K562 (cell line): ENCODE results near the gene AGL. TPM values are rescaled to one million over a fixed set of nuclear protein-coding genes. Genes with fewer than 3 reads are reported as not detected.

ENCODE experiments used
- HNRNPH1 ChIP-seq: fragments of 200-400 bp; formaldehyde crosslinking; optimal IDR thresholded peaks from 2 replicates; pipeline ENCODE3; 2017; ENCODE audit warnings: low read depth, mild to moderate bottlenecking, low read length, moderate library complexity
- KDM4B ChIP-seq, 2 experiments: fragments of 450-650 bp in 1 of 2; sonication (generic) in 1 of 2; IDR thresholded peaks; 2 replicates each; pipeline ENCODE4 v1.6.1; 2016 to 2017; ENCODE audit warnings: borderline replicate concordance in 2 of 2, antibody characterized with exemption in 1 of 2, low read depth in 1 of 2, mild to moderate bottlenecking in 1 of 2
- MCM7 ChIP-seq, 2 experiments: fragments of 450-650 bp; IDR thresholded peaks; 2 replicates each; pipeline ENCODE4 v1.6.1; 2016 to 2018
- SPI1 ChIP-seq: IDR thresholded peaks from 2 replicates; pipeline ENCODE4 v1.6.1; 2011; ENCODE audit warnings: low read depth, low read length, control low read depth, borderline replicate concordance
- ZNF384 ChIP-seq: IDR thresholded peaks from 2 replicates; pipeline ENCODE4 v1.6.1; 2012; ENCODE audit warnings: low read depth, low read length, improper control_type of control experiment
- ZNF583 ChIP-seq: fragments of 250-450 bp; sonication (Bioruptor Pico); IDR thresholded peaks from 2 replicates; pipeline ENCODE4 v1.4.0; 2020
- polyA plus RNA-seq, 8 experiments: library from polyadenylated mRNA; depleted of rRNA in 4 of 8; stranded (reverse) in 5 of 8; unstranded in 3 of 8; fragments of >200 nt; fragmentation: Nextera tagmentation in 2 of 8; fragmentation: Illumina TruSeq in 1 of 8; extraction: Ambion mirVana in 2 of 8; extraction: Trizol in 1 of 8; gene quantifications; 2 replicates each; pipeline versions ENCODE4 v1.2.1 to v1.2.3, GENCODE V29; 2011 to 2014; ENCODE audit warnings: inconsistent platforms in 1 of 8, missing spikeins in 1 of 8
- total RNA-seq, 7 experiments: library from RNA; depleted of rRNA in 6 of 7; stranded (reverse); fragments of >200 nt in 6 of 7; fragmentation: Illumina TruSeq in 2 of 7; extraction: Trizol in 2 of 7; gene quantifications; 2 replicates each; pipeline versions ENCODE4 v1.2.1 to v1.2.3, GENCODE V29; 2011 to 2021; ENCODE audit warnings: low replicate concordance in 1 of 7
- TF ChIP-seq, protein P1 (sequence below), 2 experiments: fragments of 450-650 bp; formaldehyde crosslinking in 1 of 2; IDR thresholded peaks; 2 replicates each; pipeline versions ENCODE4 v1.4.0 to v1.6.1; 2014 to 2020; ENCODE audit warnings: mild to moderate bottlenecking in 2 of 2, borderline replicate concordance in 1 of 2, low read depth in 1 of 2
- TF ChIP-seq, protein P2 (sequence below), 2 experiments: fragments of 450-650 bp in 1 of 2; sonication (generic) in 1 of 2; formaldehyde crosslinking in 1 of 2; IDR thresholded peaks; 2 replicates each; pipeline versions ENCODE4 v1.7.1 to v1.9.0; 2016 to 2022; ENCODE audit warnings: inconsistent platforms in 1 of 2, mild to moderate bottlenecking in 1 of 2, missing genetic modification reagents in 1 of 2
- TF ChIP-seq, protein P3 (sequence below): sonication (generic); formaldehyde crosslinking; IDR thresholded peaks from 2 replicates; pipeline ENCODE4 v1.8.1; 2023; ENCODE audit warnings: mild to moderate bottlenecking, missing genetic modification reagents, moderate library complexity

Gene AGL
- total and polyA plus RNA-seq, 9 of the 15 experiments (the other 6 are each of a cell fraction or from before 2014, with no cell fraction given) = 6.3 to 20.4 (median 12.4) TPM

DNA sequence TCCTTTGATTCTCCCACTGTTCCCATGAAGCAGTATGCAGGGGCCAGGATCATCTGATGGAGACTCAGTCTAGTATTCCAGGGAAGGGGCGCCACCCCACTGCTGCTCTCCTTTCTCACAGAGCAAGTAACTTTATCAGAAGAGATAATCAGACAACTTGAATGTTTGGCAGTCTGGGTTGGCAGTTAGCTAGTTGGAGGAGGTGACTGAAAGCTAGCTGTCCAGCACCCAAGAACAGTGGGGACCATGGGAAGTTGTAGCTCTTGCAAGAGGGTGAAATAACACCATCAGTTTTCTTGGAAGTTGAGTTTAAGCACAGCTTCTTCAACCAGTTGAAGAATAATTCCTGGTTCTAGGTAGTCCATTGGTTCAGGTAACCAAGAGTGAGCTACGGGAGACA, 22.2 kb upstream of the AGL start (continued):
- TF ChIP-seq, protein P1, sequence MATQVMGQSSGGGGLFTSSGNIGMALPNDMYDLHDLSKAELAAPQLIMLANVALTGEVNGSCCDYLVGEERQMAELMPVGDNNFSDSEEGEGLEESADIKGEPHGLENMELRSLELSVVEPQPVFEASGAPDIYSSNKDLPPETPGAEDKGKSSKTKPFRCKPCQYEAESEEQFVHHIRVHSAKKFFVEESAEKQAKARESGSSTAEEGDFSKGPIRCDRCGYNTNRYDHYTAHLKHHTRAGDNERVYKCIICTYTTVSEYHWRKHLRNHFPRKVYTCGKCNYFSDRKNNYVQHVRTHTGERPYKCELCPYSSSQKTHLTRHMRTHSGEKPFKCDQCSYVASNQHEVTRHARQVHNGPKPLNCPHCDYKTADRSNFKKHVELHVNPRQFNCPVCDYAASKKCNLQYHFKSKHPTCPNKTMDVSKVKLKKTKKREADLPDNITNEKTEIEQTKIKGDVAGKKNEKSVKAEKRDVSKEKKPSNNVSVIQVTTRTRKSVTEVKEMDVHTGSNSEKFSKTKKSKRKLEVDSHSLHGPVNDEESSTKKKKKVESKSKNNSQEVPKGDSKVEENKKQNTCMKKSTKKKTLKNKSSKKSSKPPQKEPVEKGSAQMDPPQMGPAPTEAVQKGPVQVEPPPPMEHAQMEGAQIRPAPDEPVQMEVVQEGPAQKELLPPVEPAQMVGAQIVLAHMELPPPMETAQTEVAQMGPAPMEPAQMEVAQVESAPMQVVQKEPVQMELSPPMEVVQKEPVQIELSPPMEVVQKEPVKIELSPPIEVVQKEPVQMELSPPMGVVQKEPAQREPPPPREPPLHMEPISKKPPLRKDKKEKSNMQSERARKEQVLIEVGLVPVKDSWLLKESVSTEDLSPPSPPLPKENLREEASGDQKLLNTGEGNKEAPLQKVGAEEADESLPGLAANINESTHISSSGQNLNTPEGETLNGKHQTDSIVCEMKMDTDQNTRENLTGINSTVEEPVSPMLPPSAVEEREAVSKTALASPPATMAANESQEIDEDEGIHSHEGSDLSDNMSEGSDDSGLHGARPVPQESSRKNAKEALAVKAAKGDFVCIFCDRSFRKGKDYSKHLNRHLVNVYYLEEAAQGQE (IDR thresholded peaks at IDR 0.05; ENCODE audit: borderline replicate concordance) = peak; percentile 12; the same call in 1 of the 2 replicates
- TF ChIP-seq, protein P1 (CRISPR knock-in tag; IDR thresholded peaks at IDR 0.05; ENCODE audit: low read depth) = no peak
- TF ChIP-seq HNRNPH1 (no peak), SPI1 (no peak), KDM4B (IDR thresholded peaks at IDR 0.05; ENCODE audit: borderline replicate concordance in 2 of 2, low read depth in 1 of 2) (no peak), ZNF384 (no peak), MCM7 (IDR thresholded peaks at IDR 0.05) (no peak), ZNF583 (CRISPR knock-in tag) (no peak)
- TF ChIP-seq, protein P2, sequence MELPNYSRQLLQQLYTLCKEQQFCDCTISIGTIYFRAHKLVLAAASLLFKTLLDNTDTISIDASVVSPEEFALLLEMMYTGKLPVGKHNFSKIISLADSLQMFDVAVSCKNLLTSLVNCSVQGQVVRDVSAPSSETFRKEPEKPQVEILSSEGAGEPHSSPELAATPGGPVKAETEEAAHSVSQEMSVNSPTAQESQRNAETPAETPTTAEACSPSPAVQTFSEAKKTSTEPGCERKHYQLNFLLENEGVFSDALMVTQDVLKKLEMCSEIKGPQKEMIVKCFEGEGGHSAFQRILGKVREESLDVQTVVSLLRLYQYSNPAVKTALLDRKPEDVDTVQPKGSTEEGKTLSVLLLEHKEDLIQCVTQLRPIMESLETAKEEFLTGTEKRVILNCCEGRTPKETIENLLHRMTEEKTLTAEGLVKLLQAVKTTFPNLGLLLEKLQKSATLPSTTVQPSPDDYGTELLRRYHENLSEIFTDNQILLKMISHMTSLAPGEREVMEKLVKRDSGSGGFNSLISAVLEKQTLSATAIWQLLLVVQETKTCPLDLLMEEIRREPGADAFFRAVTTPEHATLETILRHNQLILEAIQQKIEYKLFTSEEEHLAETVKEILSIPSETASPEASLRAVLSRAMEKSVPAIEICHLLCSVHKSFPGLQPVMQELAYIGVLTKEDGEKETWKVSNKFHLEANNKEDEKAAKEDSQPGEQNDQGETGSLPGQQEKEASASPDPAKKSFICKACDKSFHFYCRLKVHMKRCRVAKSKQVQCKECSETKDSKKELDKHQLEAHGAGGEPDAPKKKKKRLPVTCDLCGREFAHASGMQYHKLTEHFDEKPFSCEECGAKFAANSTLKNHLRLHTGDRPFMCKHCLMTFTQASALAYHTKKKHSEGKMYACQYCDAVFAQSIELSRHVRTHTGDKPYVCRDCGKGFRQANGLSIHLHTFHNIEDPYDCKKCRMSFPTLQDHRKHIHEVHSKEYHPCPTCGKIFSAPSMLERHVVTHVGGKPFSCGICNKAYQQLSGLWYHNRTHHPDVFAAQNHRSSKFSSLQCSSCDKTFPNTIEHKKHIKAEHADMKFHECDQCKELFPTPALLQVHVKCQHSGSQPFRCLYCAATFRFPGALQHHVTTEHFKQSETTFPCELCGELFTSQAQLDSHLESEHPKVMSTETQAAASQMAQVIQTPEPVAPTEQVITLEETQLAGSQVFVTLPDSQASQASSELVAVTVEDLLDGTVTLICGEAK (IDR thresholded peaks at IDR 0.05) = no peak
- TF ChIP-seq, protein P2 (CRISPR knock-in tag; IDR thresholded peaks at IDR 0.05) = no peak
- TF ChIP-seq, protein P3, sequence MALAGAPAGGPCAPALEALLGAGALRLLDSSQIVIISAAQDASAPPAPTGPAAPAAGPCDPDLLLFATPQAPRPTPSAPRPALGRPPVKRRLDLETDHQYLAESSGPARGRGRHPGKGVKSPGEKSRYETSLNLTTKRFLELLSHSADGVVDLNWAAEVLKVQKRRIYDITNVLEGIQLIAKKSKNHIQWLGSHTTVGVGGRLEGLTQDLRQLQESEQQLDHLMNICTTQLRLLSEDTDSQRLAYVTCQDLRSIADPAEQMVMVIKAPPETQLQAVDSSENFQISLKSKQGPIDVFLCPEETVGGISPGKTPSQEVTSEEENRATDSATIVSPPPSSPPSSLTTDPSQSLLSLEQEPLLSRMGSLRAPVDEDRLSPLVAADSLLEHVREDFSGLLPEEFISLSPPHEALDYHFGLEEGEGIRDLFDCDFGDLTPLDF (CRISPR knock-in tag) = no peak
